Measurements from ENCODE around the gene PRPF6. TPM values are rescaled to one million over a fixed set of nuclear protein-coding genes. Genes with fewer than 3 reads are reported as not detected.
A peak's percentile ranks its signal among the peaks of the same experiment; 100 is the strongest.

Gene PRPF6
- total and polyA plus RNA-seq, 2 of the 13 experiments (the other 11 are each of a cell fraction or from before 2014, with no cell fraction given), result 63.7 to 101 TPM

DNA sequence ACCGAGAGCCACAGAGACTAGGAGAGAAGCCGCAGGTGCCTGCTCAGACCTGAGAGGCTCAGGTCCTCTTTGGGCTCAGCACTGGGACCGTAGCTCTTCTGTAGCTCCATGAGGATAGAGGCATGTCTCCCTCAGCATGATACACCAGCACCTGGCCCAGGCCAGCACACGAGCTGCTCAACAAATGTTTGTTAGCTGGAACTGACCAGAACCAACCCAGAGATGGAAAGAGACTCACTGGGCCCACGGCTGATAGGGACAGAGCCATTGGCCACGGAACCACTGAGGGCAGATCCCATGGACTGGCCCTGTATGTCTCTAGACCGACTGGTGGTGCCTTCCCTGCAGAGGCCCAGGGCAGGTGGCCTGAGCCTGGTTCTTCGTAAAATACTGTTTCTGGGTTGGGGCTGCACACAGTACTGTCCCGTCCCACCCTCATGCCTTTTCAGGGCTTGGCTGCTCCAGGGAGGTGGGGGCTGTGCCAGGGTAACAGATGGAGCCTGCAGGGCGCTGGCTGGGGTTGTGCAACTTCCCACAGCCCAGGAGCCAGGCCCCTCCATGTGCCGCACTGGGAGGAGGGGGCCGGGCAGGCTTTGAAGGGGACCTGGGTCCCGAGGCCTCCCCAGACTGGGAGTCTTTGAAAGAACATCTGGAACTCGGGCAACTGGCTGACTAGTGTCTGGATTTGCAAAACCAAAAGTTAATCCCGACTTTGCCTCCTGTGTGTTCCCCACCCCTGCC lies 60.3 kb downstream of the PRPF6 start (continued):
- TF ChIP-seq ZNF768 (CRISPR knock-in tag; IDR thresholded peaks at IDR 0.05) (peak; percentile 24), NR2C2 (CRISPR knock-in tag; IDR thresholded peaks at IDR 0.05; ENCODE audit: borderline replicate concordance) (peak; percentile 61; the same call in 1 of the 2 replicates), ELK4 (CRISPR knock-in tag; IDR thresholded peaks at IDR 0.05; ENCODE audit: borderline replicate concordance) (0 out of 2 replicates have a peak, but pooled peaks have one; percentile 29), GATAD2A (CRISPR knock-in tag; IDR thresholded peaks at IDR 0.05) (peak; percentile 67), DMAP1 (CRISPR knock-in tag; IDR thresholded peaks at IDR 0.05) (peak; percentile 84), TEAD3 (CRISPR knock-in tag; optimal IDR thresholded peaks at IDR 0.05; ENCODE audit: borderline replicate concordance) (peak; percentile 58), ZNF207 (IDR thresholded peaks at IDR 0.05; ENCODE audit: borderline replicate concordance) (no peak), SNAPC4 (CRISPR knock-in tag; IDR thresholded peaks at IDR 0.05) (0 out of 2 replicates have a peak, but pooled peaks have one; percentile 15), TAF1 (CRISPR knock-in tag; IDR thresholded peaks at IDR 0.05) (no peak; the same call in 1 of the 2 replicates), SP4 (CRISPR knock-in tag; IDR thresholded peaks at IDR 0.05) (0 out of 2 replicates have a peak, but pooled peaks have one; percentile 6), ZFP1 (CRISPR knock-in tag; IDR thresholded peaks at IDR 0.05) (no peak), DMTF1 (CRISPR knock-in tag; IDR thresholded peaks at IDR 0.05) (0 out of 2 replicates have a peak, but pooled peaks have one; percentile 88), RBAK (CRISPR knock-in tag; IDR thresholded peaks at IDR 0.05) (no peak), TCF7L2 (IDR thresholded peaks at IDR 0.05; ENCODE audit: low read depth, low read length) (no peak), KLF6 (CRISPR knock-in tag; IDR thresholded peaks at IDR 0.05) (peak; percentile 67)
- TF ChIP-seq, protein P1, sequence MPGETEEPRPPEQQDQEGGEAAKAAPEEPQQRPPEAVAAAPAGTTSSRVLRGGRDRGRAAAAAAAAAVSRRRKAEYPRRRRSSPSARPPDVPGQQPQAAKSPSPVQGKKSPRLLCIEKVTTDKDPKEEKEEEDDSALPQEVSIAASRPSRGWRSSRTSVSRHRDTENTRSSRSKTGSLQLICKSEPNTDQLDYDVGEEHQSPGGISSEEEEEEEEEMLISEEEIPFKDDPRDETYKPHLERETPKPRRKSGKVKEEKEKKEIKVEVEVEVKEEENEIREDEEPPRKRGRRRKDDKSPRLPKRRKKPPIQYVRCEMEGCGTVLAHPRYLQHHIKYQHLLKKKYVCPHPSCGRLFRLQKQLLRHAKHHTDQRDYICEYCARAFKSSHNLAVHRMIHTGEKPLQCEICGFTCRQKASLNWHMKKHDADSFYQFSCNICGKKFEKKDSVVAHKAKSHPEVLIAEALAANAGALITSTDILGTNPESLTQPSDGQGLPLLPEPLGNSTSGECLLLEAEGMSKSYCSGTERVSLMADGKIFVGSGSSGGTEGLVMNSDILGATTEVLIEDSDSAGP (CRISPR knock-in tag; IDR thresholded peaks at IDR 0.05; ENCODE audit: borderline replicate concordance), result peak; percentile 31; the same call in 1 of the 2 replicates
- TF ChIP-seq, protein P2, sequence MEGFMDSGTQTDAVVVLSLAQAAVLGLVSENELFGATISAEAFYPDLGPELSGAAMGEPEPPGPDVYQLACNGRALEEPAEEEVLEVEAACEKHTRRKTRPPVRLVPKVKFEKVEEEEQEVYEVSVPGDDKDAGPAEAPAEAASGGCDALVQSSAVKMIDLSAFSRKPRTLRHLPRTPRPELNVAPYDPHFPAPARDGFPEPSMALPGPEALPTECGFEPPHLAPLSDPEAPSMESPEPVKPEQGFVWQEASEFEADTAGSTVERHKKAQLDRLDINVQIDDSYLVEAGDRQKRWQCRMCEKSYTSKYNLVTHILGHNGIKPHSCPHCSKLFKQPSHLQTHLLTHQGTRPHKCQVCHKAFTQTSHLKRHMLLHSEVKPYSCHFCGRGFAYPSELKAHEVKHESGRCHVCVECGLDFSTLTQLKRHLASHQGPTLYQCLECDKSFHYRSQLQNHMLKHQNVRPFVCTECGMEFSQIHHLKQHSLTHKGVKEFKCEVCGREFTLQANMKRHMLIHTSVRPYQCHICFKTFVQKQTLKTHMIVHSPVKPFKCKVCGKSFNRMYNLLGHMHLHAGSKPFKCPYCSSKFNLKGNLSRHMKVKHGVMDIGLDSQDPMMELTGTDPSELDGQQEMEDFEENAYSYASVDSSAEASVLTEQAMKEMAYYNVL (CRISPR knock-in tag; IDR thresholded peaks at IDR 0.05; ENCODE audit: borderline replicate concordance), result peak; percentile 11; the same call in 1 of the 2 replicates

Measured in HepG2 (cell line).